GM13976 (cell line): ENCODE data around the gene EFCAB11.

Experiments
- DNase-seq: peaks from one replicate; pipeline ENCODE4 v3.0.0; 2012; ENCODE audit warnings: low spot score
- CTCF ChIP-seq: IDR thresholded peaks from 2 replicates; pipeline ENCODE4 v1.5.1; 2012; ENCODE audit warnings: borderline replicate concordance, mild to moderate bottlenecking; ENCODE audit not compliant: insufficient read depth; ENCODE audit errors: extremely low read depth, missing control alignments, control extremely low read depth
- in situ Hi-C: fragments of 300-500 bp; cut with MboI; formaldehyde crosslinking; loops from one replicate; pipeline ENCODE4 v1.12.0; 2022; ENCODE audit warnings: low sequenced_read_pairs, mixed read lengths, inconsistent platforms; ENCODE audit not compliant: unreplicated experiment

EFCAB11 gene

GRCh38 chr14:89765346-89765745, 189.2 kb downstream of the EFCAB11 start:
- TF ChIP-seq CTCF, result no peak
- in situ Hi-C loops, result loop anchor here (25.0 kb wide), 1 partner anchor 728 kb away; no protein-coding TSS in a partner anchor
- DNase-seq, result no peak

- in situ Hi-C loops, result loop anchor here (25.0 kb wide), 1 partner anchor 723 kb away; no protein-coding TSS in a partner anchor
- TF ChIP-seq CTCF, result no peak
- DNase-seq, result no peak
Observed at GRCh38 chr14:89760086-89760485, 194.4 kb downstream of the EFCAB11 start.

GRCh38 chr14:89757313-89757939, 197.1 kb downstream of the EFCAB11 start:
- no peak for TF ChIP-seq CTCF
- in situ Hi-C loops, result loop anchor here (25.0 kb wide), 1 partner anchor 720 kb away; no protein-coding TSS in a partner anchor

GRCh38 chr14:89755816-89756215, 198.7 kb downstream of the EFCAB11 start:
- DNase-seq, result no peak
- no peak for TF ChIP-seq CTCF
- in situ Hi-C loops, result loop anchor here (25.0 kb wide), 1 partner anchor 719 kb away; no protein-coding TSS in a partner anchor

More at GRCh38 chr14:89757313-89757939, 197.1 kb downstream of the EFCAB11 start:
- no peak for DNase-seq

GRCh38 chr14:89753828-89754412, 200.6 kb downstream of the EFCAB11 start:
- in situ Hi-C loops, result loop anchor here (25.0 kb wide), 1 partner anchor 717 kb away; no protein-coding TSS in a partner anchor
- no peak for TF ChIP-seq CTCF
- DNase-seq, result no peak

- in situ Hi-C loops, result loop anchor here (25.0 kb wide), 1 partner anchor 714 kb away; no protein-coding TSS in a partner anchor
- TF ChIP-seq CTCF, result no peak
Observed at GRCh38 chr14:89750908-89751392, 203.6 kb downstream of the EFCAB11 start.

More at GRCh38 chr14:89750908-89751392, 203.6 kb downstream of the EFCAB11 start:
- no peak for DNase-seq
